Stimulated activated CD4-positive, alpha-beta T cell treated with anti-CD3 and anti-CD28 coated beads, Interleukin-12 subunit alpha, Interleukin-12 subunit beta, amount 100 ng/mL, for 4 hours (primary cell): ENCODE data around the gene MT1X.
A peak's percentile ranks its signal among the peaks of the same experiment; 100 is the strongest.
"Not testable (repeated sequence)": the region's sequence is repeated elsewhere in the genome, so short reads cannot be mapped to it uniquely, and the experiment has no call there.

ENCODE experiments used
- DNase-seq: peaks from one replicate; pipeline ENCODE4 v3.0.0-alpha.2; 2020

The MT1X gene

DNA sequence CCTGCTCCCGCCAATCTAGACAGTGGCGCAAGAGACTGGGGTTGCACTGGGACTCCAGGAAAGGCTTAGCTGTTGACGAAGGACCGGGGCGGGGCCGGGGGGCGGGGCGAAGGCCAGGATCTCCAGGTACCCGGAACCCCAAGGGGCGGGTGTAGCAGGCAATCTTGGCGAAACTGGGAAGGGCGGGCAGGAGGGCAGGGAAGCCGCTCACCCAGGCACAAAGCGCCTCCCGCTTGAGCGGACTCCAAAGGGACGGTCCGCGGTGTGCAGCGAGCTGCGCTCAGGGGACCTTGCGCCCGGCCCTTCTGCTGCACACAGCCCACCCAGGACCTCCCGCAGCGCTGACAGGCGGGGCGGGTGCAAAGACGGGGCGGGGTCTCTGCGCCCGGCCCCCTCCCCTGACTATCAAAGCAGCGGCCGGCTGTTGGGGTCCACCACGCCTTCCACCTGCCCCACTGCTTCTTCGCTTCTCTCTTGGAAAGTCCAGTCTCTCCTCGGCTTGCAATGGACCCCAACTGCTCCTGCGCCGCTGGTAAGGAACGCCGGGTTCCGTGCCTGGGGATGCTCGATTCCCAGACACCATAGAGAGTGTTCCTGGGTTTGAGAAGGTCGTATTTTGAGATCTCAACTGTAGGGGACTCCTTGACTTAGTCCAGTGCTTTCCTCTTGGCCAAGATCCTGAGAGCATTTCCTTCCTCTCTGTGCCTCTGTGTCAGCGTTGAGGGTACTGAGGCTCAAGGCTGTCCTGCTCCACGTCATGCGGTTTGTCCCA, 24.5 kb upstream of the MT1X start, which contains the start of gene MT1F:
Gene MT1F (plus strand): TSS at position 405 of the 772 bp plus-strand sequence. CDS start 100 bp downstream, at position 505.
- DNase-seq = peak; percentile 75

- no peak for DNase-seq
Measured at GRCh38 chr16:56658327-56658875, 23.9 kb upstream of the MT1X start.

DNA sequence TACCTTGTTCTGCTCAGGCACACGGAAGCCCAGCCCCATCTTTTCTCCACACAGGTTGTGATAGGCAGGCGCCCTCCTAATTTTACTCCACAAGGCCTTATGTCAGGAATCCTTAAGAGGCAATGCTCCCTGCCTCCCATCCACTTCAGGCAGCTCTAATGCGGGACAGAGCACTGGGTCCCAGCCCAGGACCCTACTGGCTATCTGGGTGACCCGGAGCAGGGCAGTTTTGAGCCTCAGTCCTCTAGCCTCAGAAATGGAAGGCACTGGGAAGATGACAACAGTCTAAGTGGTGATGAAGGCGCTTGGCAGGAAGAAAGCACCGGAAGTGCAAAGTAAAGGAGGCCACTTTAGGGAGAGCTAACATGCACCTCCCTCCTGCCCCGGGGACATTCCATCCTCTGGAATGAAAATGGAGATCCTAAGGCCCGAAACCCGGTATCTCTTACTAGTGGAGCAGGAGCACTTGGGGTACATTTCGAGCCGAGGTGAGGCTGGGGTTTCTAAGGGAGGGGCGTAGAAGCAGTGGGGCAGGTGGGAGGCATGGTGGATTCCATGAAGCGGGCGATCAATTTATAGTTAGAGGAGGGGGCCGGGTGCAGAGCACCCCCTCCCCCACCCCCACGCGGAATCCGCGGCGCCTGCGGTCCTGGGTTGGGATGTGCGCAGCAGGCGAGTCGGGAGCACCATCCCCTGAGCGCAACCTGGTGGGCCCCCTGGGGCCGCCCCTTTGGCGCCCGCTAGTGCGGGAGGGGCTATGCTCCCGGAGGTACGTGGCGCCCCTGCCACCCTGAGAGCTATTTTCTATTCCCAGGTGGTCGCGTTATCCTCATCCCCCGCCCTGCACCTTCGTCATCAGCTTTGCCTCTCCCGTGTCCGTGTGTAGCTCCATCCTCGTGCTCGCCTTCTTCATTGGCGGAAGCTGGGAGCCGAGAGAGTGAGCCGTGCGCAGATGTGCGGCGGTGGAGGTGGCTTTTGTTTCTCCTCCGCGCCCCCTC, 19.6 kb upstream of the MT1X start:
- peak; percentile 36 for DNase-seq

GRCh38 chr16:56664506-56664905, 17.8 kb upstream of the MT1X start:
- DNase-seq = no peak

DNA sequence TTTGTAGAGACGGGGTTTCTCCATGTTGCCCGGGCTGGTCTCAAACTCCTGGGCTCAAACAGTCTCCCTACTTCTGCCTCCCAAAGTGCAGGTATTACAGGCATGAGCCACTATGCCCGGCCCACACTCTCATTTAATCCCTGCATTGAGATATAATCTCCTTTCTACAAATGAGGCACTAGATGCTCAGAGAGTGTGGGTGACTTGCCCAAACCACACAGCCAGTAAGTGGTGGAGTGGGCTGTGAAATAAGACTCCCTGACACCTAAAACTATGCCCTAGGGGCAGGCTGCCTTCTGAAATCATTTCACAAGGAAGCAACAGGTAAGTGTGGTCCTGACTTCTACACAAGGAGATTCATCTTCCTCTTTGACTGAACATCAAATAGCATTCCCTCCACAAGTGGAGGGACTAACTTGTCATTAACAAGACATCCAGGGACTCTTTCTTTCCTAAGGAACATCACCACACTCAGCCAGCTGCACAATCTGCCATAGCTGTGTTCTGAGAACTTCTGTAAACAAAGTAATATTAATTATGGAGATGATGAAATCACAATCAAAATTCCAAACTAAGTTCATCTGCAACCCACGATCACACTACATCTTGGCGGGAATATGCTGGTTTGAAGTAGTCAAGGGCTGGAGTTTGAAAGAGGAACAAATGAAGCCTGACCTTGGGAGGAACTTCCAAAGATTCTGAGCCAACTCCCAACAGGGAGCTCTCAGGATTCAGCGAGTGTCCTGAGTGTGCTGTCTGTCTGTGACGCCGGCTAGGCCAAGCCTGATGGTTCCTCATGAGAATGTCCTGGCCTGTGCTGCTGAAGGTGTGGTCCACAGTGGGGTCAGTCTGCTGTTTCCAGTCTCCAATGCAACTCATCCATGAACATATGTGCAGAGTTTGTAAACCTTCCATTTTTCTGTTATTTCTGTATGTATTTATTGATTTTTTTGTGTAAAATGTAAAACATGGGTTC, 16.7 kb upstream of the MT1X start:
- not testable (repeated sequence) for DNase-seq

GRCh38 chr16:56667581-56668571, 14.4 kb upstream of the MT1X start, which contains the start of gene MT1G:
MT1G (minus strand) TSS chr16:56668065; CDS start chr16:56667993, 72 bp downstream.
- DNase-seq = no peak

DNA sequence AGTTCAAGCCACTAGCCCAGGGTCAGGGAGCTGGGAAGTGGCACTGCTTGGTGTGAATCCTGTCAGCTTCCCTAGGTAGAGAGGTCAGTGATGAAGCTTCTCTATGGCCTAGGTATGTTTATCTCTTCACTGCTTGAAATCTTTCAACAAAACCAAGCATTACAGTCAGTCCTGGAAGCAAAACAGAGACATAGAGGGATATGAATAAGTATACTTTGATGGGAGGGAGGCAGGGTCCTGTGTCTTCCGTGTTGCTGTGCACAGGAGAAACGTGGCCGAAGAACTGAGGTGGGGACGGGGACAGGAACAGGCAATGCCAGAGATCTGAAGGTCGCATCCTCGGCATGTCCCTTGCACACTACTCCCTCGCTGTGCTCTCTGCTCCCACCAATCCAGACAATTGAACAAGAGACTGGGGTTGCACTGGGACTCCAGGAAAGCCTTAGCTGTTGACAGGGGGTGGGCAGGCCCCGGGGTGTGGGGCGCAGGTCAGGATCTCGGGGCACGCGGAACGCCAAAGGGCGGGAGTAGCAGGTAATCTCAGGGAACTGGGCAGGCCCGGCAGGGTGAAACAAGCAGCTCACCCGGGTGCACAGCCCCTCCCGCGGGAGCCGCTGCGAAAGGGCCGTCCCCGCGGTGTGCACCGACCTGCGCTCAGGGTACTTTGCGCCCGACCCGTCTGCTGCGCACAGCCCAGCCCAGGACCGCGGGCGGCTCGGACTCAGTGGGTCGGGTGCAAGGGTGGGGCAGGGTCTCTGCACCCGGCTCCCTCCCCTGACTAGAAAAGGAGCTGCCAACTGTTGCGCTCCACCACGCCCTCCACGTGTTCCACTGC, 13.0 kb upstream of the MT1X start, which contains the start of gene MT1H:
Gene MT1H (plus strand): TSS at position 810 of the 835 bp plus-strand sequence. CDS start 71 bp downstream, outside the sequence.
- DNase-seq = no peak

DNA sequence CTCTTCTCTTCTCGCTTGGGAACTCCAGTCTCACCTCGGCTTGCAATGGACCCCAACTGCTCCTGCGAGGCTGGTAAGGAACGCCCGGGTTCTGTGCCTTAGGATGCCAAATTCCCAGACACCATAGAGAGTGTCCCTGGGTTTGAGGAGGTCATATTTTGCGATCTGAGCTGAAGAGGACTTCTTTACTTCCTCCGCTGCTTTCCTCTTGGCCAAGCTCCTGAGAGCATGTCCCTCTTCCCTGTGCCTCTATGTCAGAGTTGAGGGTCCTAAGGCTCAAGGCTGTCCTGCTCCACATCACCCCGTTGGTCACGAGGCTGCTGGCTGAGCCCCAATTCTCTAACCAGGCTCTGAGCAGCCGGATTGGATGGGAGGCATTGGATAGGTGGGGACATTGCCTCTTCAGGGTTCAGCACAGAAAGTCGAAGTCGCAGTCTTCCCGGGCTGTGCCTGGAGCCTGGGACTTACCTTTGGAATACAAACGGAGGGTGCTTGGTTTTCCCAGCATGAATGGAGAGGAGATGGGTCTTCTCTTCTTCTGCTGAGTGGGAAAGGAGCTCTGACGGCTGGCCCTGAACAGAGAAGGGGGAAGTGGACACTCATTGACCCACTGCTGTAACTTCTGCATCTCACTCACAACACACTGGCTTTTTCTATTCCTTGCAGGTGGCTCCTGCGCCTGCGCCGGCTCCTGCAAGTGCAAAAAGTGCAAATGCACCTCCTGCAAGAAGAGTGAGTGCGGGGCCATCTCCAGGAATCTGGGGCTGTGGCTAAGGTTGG, 12.2 kb upstream of the MT1X start:
- DNase-seq = no peak

- no peak for DNase-seq
Measured at GRCh38 chr16:56670620-56670934, 11.7 kb upstream of the MT1X start.

- not testable (repeated sequence) for DNase-seq
Measured at GRCh38 chr16:56671691-56672090, 10.6 kb upstream of the MT1X start.

GRCh38 chr16:56672171-56672570, 10.1 kb upstream of the MT1X start:
- DNase-seq = not testable (repeated sequence)

DNA sequence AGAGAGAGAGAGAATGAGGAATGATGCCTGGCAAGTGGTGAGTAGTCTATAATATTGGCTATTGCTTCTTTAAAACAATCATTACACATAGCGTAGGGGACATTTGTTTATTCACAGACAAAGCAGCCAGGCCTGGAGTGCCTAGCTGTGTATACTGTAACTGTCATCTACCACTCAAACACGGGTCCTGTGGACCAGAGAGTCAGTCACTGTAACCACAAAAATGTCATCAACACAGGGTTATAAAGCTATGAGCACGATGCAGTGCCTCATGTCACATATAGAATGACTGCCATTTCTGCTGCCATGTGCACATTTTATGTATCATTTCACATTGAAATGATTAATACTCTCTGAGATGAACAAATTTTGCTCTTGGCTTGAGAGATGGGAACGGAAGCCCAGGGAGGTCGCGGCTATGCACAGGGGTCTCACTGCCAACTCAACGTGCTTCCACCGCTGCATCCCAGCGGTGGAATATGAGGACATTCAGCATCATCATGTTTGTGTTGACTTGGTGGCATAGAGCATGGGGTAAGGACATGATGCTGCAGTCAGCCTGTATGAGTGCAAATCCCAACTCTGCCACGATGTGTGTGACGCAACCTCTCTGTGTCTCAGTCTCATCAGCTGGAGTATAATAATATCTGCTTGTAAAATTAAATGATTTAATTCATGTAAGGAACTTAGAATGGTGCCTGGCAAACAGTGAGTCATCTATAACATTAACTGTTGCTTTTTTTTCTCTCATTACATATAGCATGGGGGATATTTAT, 9.3 kb upstream of the MT1X start:
- no peak for DNase-seq

DNA sequence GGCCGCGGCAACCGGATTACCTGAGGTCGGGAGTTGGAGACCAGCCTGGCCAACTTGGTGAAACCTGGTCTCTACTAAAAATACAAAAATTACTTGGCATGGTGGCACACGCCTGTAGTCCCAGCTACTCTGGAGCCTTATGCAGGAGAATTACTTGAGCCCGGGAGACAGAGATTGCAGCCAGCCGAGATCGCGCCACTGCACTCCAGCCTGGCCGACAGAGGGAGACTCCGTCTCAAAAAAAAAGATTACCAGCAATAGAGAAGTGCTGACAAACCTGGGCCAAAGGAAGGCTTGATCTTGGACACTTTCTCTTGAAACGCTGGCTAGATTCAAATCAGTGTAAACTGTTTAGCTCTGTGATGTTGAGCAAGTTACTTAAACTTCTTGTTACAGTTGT, 8.3 kb upstream of the MT1X start:
- no peak for DNase-seq

DNA sequence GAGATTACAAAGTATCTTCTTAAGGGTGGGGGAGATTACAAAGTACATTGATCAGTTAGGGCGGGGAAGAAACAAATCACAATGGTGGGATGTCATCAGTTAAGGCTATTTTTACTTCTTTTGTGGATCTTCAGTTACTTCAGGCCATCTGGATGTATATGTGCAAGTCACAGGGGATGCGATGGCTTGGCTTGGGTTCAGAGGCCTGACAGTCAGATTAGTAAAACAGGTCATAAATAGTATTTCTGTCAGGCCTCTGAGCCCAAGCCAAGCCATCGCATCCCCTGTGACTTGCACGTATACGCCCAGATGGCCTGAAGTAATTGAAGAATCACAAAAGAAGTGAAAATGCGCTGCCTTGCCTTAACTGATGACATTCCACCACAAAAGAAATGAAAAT, 7.7 kb upstream of the MT1X start:
- DNase-seq = not testable (repeated sequence)

GRCh38 chr16:56675685-56676210, 6.5 kb upstream of the MT1X start:
- peak; percentile 44 for DNase-seq

GRCh38 chr16:56677474-56677873, 4.8 kb upstream of the MT1X start:
- DNase-seq = no peak

DNA sequence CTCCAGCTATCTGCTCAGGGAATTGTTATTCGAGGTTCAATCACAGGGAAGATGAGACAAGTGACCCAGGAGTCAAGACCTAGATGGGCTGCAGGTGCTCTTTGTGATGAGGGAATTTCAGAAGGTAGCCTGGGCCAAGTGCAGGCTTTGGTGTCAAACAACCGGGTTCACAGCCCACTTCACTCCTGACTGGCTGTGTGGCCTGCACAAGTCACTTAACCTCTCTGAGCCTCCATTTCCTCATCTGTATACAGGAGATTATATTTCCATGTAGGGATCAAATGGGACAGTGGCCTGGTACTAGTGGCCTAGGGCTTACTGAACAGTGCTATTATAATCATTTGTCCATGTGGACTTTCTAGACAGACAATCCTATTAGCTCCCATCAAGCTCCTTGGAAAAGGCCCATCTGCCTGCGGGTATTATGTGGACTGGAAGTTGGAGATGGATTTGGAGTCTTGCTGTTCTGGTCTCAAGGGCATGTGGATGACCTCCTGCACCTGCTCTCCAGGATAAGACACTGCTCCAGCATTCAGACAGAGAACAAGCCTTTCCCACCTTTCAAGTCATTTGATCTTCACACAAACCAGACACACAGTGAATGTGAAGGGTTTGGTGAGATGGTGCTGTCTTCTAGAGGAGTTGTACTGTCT, 3.1 kb upstream of the MT1X start:
- no peak for DNase-seq
